HS-27A (cell line): ENCODE data around the gene AATK.

ENCODE experiments used
- DNase-seq: peaks from one replicate; pipeline ENCODE4 v3.0.0-alpha.2; 2012; ENCODE audit warnings: low read depth, missing footprints

AATK gene

DNA sequence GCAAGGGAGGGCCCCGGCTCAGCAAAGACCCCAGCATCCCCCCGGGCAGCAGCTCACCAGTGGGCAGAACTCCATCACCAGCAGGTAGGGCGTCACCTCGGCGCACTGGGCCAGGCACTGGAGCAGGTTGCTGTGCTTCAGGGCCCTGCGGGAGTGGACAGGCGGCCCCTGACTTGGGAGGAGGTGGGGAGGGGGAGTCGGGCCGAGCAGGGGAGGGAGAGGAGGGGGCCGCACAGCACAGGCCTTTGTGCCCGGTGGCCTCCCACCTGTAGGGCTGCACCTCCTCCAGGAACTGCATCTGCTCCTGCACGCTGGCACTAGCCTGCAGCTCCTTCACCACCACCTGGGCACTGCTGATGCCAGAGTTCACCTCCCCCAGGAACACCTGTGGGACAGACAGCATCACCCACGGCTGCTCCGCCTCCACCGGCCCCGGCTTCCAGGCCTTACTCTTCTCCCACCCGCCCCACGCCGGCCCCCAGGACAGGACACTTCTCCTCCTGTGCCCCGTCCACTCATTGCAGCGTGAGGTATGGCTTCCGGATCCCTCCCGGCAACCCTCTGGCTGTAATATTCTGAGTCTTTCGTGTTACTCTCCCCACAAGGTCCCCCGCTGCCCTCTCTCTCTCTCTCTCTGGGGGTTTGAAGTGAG, 38.4 kb downstream of the AATK start:
- no peak for DNase-seq

DNA sequence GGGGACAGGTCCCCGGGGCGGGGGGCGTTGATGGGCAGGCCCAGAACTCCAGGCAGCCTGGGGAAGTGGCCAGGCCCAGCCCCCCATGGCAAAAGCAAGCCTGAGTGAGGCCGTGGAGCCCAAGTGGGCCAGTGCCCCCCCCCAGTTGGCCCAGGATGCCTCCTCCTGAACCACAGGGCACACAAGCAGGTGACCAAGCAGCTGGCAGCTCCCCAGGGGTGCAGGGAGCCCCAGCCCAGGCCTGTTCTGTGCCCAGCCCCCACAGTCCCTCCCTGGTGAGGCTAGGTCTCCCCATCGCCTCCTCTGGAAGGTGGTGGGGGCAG, 38.9 kb downstream of the AATK start:
- no peak for DNase-seq

DNA sequence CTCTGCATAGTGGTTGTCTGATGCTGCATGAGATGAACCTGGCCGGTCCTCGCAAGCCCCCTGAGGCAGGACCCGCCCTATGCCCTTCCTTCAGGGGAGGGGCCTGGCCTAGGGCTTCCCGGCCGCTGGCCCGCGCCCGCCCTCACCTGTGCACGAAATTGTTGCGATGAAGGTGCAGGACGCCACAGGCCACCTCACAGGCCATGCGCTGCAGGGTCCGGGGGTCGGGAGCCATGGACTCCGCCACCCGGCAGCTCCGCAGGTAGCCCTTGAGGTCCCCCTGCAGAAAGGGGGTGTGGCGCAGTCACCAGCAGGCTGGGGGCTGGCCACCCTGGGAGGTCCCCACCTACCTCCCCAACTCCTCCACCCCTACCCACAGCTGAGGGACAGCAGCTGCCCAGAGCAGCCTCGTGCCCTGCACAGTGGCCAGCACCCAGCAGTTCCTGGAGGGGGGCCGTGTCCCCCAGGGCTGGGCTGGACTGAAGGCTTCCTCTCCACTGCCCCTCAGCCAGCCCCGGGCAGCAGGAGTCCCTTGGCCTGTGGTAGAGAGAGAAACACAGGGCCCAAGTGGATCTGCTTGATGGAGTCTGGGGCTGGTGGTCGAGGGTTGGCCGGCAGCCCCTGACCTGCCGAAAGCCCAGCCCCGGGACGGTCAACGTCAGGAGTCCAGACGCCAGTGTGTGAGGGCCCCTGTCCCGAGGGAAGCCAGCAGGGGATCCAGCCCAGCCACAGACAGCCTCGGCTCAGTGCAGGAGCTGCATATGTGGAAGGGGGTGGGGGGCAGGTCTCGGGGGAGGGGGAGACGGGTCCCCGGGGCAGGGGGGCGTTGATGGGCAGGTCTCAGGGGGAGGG, 39.5 kb downstream of the AATK start:
- no peak for DNase-seq

DNA sequence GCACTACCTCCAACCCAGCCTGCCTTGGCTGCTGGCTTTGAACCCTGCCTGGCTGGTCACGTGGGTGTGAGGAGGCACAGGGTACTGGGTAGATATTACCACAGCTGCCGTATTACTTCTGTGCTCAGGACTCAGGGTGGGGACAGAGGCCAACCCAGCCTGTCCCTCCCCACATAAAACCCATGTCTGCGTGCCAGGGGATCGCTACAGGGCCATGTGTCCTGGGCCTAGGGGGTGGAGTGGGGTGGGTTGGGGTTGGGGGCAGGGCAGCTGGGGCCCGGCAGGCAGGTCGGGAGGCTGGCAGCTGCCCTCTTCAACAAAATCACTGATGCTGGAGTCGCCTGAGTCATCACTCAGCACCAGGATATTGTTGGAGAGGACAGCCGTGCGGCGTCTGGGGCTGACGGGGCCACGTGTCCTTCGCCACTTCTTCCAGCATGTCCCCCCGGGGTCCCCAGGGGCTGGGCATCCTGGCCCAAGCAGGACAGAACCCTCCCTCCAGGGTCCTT, 40.4 kb downstream of the AATK start:
- no peak for DNase-seq

DNA sequence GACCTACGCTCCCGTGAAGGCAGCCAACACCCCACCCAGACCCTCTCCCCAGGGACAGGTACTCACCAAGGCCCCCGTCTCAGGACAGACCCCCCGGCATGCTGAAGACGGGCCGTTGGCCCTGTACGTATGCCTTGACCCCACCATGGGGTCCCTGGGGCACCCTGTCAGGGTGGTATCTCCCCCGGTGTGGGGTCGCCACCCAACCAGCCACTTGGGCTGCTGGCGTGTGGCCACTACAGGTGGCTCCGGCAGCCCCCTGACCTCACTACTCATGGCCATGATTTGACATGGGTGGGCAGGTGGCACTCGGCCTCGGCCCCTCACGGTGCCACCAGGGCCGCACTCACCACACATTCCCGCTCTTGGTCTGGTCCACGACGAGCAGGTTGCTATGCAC, 41.6 kb downstream of the AATK start:
- no peak for DNase-seq

DNA sequence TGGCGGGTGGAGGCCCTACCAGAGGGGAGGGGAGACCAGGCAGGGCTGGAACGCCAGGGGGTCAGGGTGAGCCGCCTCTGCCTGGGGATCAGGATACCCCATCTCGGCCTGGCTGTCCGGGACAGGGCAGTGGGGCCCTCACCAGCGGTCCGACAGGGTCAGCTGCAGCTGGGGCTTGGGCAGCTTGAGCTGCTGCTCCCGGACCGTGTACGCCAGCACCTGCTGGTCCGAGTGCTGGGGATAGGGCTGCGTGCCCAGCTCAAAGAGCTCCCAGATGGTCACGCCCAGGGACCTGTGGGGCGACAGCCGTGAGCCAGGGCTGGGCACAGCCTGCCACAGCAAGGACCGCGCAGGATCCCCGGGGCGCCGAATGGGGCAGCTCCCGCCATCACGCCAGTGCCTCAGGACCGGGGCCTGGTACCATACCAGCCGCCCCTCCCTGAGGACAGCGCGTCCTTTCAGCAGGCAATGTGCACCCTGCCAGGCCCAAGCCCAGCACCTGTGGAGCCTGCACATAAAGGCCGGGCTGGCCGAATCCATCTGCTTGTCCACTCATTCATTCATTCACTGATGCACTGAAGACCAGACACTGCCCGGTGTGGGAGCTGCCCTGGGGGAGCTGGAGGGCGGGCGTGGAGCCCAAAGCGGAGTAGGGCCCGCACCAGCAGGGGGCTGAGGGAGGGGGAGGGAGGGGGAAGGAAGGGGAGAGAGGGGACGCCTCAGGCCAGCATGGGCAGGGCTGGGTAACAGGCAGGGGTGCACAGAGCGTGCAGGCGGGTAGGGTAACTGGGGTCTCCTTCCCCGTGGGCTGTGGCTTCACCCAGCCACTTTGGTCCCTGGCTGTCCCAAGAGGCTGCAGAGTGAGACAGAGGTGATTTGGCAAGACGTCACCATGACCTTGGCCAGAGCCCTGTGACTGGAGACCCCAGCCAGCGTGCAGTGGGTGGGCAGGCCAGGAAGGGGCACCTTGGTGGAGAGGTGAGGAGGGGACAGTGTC, 42.7 kb downstream of the AATK start:
- DNase-seq, result no peak

DNA sequence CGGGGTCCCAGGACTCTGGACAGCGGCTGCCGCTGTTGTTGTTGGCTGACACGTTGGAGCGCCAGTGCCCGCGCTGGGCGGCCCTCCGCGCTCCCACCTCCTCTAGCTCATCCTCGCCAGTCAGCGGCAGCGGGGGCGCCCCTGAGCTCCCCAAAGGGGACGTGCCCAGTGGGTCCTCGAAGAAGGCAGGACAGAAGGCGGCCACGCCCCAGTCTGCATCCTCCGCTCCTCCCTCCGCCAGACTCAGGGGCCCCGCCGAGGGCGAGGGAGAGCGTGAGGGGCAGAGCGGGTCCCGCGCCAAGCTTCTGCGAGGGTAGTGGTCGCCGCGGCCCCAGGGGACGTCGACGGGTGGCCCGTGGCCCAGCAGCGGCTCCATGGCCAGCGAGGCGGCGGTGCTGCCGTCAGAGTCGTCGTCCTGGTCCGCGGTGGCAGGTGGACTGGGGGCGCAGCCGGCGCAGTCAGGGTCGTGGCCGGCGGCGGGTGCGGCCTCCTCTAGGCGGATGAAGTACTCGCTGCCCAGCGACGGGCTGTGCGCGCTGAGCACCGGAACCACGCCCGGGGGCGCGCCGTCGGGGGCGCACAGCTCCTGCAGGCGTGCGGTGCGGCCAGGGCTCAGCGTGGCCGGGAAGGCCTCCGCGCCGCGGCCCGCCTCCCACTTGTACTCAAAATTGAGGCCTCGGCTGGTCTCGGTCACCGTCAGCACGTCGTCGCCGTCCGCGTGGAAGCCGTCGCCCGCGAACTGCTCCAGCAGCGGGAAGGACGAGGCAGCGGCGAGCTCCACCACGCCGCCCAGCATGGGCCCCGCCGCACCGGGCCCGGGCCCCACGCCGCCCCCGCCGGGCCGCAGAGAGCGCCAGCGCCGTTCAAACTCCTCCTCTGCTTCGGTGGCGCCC, 43.9 kb downstream of the AATK start:
- DNase-seq, result no peak

DNA sequence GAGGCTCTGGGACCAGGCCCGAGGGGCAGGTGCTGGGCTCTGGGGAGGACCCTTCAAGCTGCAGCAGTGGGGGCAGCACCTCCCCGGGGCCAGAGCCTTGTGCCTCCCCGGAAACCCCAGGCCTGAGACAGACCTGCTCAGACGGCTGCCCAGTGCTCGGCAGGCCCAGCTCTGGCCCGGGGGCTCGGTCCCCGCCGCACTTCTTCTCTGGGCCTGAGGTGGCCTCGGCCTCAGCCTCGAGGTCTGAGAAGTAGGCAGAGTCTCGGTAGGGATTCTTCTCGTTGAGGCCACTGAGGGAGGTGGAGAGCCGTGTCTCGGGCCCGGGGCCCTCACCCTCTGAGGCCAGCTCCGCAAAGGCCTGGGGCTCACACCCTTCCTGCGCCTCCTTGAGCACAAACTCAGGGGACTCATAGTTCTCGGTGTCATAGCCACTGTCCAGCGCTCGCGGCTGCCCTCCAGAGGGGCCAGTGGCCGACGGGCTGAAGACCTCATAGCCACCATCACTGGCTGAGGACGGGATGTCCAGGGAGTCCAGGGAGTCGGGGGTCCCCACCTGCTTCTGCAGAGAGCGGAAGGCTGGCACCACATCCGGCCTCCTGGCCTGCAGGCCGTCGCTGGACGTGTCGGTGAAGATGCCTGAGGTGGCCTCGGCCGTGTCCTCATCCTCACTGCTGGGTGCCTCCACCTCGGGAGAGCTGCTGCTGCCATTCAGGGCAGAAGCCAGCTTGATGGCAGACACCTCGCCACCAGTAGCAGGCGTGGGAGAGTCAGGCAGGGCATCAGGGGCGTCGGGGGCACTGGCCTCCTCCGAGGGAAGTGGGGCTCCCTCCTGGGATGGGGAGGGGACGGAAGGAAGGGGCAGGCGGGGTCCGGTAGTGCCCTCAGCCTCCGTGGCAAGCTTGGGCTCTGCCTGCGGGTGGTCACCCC, 45.1 kb downstream of the AATK start:
- no peak for DNase-seq

DNA sequence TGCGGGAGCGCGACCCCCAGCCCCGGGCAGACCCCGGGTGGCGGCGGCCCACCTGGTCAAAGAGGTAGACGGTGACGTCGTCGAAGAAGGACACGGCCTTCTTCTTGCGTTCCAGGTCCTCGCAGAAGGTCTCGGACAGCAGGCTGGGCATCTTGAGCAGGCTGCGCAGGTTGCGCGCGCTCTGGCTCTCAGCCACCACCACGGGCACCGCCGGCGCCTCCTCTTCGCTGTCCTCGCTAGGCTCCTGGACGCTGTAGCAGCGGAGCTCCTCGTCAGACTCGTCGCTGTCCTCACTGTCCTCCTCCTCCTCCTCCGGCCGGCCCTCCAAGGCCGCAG, 45.9 kb downstream of the AATK start:
- no peak for DNase-seq

DNA sequence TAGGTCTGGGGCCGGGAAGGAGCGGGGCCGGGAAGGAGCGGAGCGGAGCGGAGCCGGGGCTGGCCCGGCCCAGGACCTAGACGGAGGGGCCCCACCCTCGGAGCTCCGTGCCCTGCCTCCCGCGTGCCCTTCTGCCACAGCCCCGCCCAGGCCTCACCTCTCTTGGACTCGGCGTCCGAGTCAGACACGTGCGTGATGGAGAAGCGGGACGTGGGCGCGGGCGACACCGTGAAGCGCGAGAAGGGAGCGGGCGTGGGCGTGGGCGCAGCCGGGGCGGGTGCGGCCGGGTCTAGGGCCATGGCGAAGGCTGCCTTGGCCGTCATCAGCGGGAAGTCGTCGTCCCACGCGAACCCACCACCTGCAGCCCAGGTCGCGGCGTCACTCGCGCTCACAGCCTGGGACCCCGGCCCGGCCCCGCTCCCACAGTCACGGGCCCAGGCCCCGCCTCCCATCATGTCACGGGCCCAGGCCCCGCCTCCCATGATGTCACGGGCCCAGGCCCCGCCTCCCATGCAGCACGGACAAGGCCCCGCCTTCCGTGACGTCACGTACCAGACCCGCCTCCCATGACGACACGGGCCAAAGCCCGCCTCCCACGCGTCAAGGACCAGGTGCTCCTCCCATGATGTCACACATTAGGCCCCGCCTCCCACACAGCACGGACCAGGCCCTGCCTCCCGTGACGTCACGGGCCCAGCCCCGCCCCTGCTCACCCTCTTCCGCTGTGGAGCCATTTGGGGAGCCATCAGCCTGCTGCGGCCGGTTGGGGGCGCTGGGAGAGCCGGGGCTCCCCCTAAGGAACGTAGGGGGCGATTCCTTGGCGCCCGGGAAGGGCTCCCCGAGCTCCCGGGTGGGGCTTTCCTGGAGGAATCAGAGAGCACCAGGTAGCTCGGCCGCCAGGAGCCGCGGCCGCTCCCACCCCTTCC, 46.5 kb downstream of the AATK start:
- DNase-seq, result no peak

DNA sequence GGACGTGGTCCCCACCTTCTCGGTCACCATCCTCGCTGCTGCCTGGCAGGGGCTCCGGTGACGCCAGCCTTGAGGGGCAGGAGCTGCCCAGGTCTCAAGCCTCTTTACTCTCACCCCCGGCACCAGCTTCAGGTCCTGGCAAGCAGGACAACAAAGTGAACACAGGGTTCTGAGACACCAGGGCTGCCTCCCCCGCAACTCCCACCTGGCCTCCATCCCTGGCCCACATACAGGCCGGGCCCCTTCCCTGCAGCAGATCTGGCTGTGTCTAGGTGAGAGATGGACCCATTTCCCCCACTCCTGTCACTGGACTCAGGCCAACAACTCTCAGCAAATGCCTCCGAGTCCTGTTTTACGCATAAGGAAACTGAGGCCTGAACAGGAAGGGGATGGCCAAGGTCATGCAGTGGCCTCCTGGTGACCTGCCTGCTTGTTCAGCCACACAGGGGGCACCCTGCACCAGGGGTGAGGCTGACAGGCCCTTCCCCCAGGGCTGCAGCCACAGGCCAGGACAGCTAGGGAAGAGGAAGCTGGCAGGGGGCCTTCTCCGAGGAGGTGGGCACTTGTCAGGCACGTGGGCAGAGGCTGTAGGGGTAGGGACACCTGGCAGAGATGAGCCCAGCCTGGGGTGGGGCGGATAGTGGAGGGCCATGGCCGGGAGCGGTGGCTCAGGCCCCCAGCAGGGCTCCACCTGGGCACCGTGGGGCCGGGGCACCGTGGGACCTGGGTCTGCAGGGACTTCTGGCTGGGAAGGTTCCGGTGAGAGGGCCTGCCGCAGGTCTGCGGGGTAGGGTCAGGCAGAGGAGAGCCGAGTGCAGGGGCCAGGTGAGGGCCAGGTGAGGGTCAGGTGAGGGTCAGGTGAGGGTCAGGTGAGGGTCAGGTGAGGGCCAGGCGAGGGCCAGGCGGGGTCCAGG, 47.5 kb downstream of the AATK start:
- no peak for DNase-seq

DNA sequence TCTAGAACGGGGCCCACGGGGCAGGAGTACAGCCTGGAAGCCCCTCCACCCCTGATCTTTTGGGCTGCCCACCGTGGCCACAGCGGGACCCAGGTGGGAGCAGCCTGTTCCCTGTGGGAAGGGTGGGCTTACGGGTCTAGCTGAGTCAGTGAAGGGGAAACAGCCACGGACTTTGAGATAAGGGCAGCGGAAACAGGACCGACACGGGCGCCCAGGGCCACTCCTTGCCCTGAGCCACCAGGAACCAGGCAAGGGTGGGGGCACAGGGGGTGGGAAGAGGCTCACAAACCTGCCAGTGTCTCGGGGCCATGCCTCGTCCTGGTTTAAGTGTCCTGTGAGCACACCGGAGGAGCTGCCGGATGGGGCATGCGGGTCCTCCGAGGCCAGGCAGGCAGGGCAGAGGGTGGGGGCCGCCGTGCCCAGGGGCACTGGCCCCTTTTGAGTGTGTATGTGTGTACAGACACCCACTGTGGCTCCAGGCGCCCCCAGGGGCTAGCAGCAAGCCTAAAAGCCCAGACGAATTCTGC, 48.3 kb downstream of the AATK start:
- no peak for DNase-seq

DNA sequence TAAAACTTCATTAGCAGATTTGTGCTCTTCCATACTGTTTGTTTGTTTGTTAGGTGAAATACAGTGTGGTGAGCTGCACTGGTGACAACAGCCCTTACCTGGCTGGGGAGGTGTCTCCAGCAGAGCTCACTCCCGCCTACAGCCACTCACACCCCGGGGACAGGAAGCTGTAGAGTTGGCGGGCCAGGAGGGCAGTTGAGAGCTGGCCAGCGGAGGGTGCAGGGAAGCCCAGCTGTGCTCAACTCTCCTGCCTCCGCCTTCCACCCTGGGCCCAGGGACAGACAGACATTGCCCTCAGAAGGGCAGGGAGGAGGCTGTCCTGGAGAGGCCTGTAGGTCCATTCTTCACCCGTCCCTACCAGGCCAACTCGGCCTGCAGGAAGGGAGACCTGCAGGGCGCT, 49.3 kb downstream of the AATK start:
- no peak for DNase-seq

DNA sequence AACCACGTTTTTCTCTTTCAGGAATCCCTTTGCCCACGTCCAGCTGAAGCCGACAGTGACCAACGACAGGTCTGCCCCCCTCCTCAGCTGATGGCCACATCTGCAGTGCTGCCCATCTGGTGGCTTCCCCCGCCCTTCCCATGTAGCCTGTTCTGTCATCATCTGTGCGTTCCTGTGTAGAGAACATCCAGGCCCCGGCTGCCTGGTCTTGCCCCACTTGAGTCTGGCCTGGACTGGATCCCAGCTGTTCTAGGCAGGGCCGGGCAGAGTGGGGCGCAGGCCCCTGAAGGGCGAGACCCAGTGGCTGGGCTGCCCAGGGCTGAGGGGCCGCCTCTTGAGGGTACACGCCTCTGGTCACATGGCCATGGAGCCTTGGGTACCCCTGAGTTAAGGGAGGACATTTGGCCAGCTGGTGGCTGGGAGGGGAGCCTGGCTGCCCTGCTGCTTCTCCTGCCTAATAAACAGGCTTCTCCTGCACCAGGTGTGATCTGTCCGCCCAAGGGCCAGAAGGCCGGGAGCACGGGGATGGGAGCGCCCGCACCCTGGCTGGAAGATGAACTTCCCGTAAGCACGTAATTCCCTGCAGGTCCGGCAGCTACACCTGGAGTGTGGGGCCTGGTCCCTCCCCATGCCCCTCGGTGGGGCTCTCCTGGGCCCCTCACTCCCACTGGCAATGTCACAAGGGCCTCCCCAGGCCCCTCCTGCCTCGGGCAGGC, 50.1 kb downstream of the AATK start:
- no peak for DNase-seq

DNA sequence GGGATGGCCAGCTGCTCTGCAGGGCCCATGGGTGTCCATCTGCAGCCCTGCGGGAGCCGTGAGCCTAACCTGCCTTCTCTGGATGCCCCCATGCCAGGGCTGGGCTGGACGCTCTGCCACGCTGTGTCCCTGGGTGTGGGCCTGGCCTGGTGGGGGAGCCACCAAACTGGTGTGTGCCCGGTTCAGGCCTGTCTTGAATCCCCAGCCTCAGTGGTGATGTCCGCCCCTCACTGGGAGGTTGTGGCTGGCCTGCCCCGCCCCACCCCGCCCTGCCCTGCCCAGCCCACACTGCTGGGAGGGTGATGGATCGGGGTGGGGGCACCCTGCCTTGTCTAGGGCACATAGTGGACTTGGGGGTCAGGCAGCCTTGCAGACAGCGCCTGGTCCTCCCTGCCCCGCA, 50.8 kb downstream of the AATK start:
- no peak for DNase-seq

DNA sequence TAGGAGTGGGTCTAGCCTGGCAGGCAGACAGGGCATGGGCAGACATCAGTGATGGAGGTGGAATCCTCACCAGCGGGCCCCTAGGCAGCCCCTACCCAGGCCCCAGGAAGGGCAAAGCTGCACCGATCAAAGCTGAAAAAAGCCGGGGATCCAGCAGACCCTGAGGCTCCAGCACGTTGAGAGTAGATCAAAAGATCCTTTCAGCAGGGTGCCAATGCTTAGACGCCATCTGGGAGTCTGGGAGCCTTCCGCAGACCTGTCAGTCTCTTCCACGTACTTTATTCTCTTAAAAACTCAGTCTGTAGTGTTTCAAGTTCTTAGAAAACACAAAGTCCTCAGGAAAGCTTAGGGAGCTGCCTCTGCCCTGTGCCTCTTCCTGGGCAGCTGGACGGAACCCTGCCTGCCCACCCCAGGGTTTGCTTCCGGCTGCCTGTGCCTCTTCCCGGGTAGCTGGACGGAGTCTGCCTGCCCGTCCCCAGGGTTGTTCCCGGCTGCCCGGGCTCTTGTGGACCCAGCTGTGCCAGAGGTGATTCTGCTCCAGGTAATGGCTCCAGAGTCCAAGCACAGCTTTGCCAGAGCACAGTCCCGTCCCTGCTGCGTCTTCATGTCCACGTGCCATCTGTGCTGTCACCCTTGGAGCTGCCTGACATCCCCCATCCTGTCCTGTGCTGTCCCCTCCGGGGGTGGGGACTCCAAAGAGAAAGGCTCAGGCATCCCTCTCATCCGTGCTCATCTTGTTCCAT, 51.5 kb downstream of the AATK start:
- no peak for DNase-seq
